BE2C (cell line): ENCODE results near the gene SELP.

Source experiments
- DNase-seq: peaks from one replicate; pipeline ENCODE4 v3.0.0-alpha.2; 2020
- H3K27me3 ChIP-seq: fragments of 250-450 bp; sonication (Bioruptor Pico); 2 replicates; pipeline ENCODE4 v1.5.1; 2020; ENCODE audit warnings: mild to moderate bottlenecking
- H3K36me3 ChIP-seq: fragments of 250-450 bp; sonication (Bioruptor Pico); 2 replicates; pipeline ENCODE4 v1.5.1; 2020; ENCODE audit warnings: mild to moderate bottlenecking
- H3K4me1 ChIP-seq: fragments of 250-450 bp; sonication (Bioruptor Pico); 2 replicates; pipeline ENCODE4 v1.5.1; 2020
- H3K4me3 ChIP-seq: 2 replicates; pipeline ENCODE4 v1.5.1; 2011; ENCODE audit warnings: low read depth, low read length
- H3K9me3 ChIP-seq: fragments of 250-450 bp; sonication (Bioruptor Pico); 2 replicates; pipeline ENCODE4 v1.5.1; 2020
- TF ChIP-seq, protein P1 (sequence below): IDR thresholded peaks from 2 replicates; pipeline ENCODE4 v1.5.1; 2012; ENCODE audit warnings: mild to moderate bottlenecking, low read depth, low read length

Gene SELP

GRCh38 chr1:169590932-169591331 is 39.0 kb downstream of the SELP start:
- no peak for DNase-seq
- TF ChIP-seq, protein P1, sequence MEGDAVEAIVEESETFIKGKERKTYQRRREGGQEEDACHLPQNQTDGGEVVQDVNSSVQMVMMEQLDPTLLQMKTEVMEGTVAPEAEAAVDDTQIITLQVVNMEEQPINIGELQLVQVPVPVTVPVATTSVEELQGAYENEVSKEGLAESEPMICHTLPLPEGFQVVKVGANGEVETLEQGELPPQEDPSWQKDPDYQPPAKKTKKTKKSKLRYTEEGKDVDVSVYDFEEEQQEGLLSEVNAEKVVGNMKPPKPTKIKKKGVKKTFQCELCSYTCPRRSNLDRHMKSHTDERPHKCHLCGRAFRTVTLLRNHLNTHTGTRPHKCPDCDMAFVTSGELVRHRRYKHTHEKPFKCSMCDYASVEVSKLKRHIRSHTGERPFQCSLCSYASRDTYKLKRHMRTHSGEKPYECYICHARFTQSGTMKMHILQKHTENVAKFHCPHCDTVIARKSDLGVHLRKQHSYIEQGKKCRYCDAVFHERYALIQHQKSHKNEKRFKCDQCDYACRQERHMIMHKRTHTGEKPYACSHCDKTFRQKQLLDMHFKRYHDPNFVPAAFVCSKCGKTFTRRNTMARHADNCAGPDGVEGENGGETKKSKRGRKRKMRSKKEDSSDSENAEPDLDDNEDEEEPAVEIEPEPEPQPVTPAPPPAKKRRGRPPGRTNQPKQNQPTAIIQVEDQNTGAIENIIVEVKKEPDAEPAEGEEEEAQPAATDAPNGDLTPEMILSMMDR, result no peak
- no peaks in the 10 kb centered on the region for H3K4me1 ChIP-seq
- no peak overlapping the region for H3K4me3 ChIP-seq
- H3K36me3 ChIP-seq, result no peaks in the 10 kb centered on the region
- peaks cover 11% of the 10 kb centered on the region for H3K27me3 ChIP-seq
- no peaks in the 10 kb centered on the region for H3K9me3 ChIP-seq

- TF ChIP-seq, protein P1, result no peak
- no peak for DNase-seq
- no peaks in the 10 kb centered on the region for H3K36me3 ChIP-seq
- no peaks in the 10 kb centered on the region for H3K4me1 ChIP-seq
- H3K4me3 ChIP-seq, result no peak overlapping the region
- peaks cover 27% of the 10 kb centered on the region for H3K27me3 ChIP-seq
- no peaks in the 10 kb centered on the region for H3K9me3 ChIP-seq
These were observed 41.0 kb downstream of the SELP start for GRCh38 chr1:169588785-169589485.

- Histone ChIP-seq H3K4me1 (no peaks in the 10 kb centered on the region), H3K27me3 (peaks cover 33% of the 10 kb centered on the region), H3K4me3 (no peak overlapping the region), H3K36me3 (no peaks in the 10 kb centered on the region), H3K9me3 (no peaks in the 10 kb centered on the region)
- TF ChIP-seq, protein P1, result no peak
- DNase-seq, result no peak
These were observed 41.8 kb downstream of the SELP start for GRCh38 chr1:169588112-169588511.

- Histone ChIP-seq H3K9me3 (no peaks in the 10 kb centered on the region), H3K27me3 (peaks cover 39% of the 10 kb centered on the region), H3K4me1 (no peaks in the 10 kb centered on the region), H3K4me3 (no peak within 1 kb of the TSS), H3K36me3 (no peaks in the 10 kb centered on the region)
- TF ChIP-seq, protein P1, result peak; percentile 49
- peak; percentile 63 for DNase-seq
These were observed 43.3 kb downstream of the SELP start, which contains the start of gene F5 for GRCh38 chr1:169586395-169587255. Gene F5 (minus strand): TSS chr1:169586481. CDS start chr1:169586386, 95 bp downstream.

DNA sequence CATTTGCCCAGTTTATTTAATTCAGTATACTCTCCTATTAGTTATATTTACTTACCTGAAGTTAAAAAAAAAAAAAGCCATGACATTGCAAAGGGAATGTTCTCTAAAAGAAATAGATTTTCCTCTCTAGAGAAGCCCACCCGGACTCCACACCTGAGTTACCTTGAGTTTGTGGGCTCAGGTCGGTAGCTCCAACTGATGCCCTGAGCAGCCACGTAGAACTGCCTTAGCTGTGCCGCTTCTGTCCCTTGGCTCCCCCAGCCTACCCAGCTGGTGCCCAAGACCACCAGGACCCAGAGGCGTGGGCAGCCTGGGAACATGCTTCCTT is 43.9 kb downstream of the SELP start:
- no peaks in the 10 kb centered on the region for H3K4me1 ChIP-seq

More for the DNA sequence above, 43.9 kb downstream of the SELP start:
- Histone ChIP-seq H3K36me3 (no peaks in the 10 kb centered on the region), H3K4me3 (no peak overlapping the region), H3K9me3 (no peaks in the 10 kb centered on the region), H3K27me3 (peaks cover 39% of the 10 kb centered on the region)
- TF ChIP-seq, protein P1, result no peak
- no peak for DNase-seq
